CD4-positive, alpha-beta T cell treated with Interleukin-4 for 4 hours (primary cell): ENCODE measurements around the gene SPATA16.
"Not testable (repeated sequence)": the region's sequence is repeated elsewhere in the genome, so short reads cannot be mapped to it uniquely, and the experiment has no call there.

Experiments
- DNase-seq: peaks from one replicate; pipeline ENCODE4 v3.0.0-alpha.2; 2020

The SPATA16 gene

GRCh38 chr3:173001622-173002021 is 139.4 kb downstream of the SPATA16 start:
- no peak for DNase-seq

- no peak for DNase-seq
Observed at GRCh38 chr3:173000553-173000952, 140.5 kb downstream of the SPATA16 start.

- DNase-seq: no peak
Observed at GRCh38 chr3:172993412-172993811, 147.6 kb downstream of the SPATA16 start.

- DNase-seq: no peak
Observed at GRCh38 chr3:172991424-172991996, 149.5 kb downstream of the SPATA16 start.

GRCh38 chr3:172989373-172989772 is 151.7 kb downstream of the SPATA16 start:
- no peak for DNase-seq

GRCh38 chr3:172987273-172987672 is 153.8 kb downstream of the SPATA16 start:
- no peak for DNase-seq

GRCh38 chr3:172984914-172985313 is 156.1 kb downstream of the SPATA16 start:
- no peak for DNase-seq

GRCh38 chr3:172982736-172983364 is 158.2 kb downstream of the SPATA16 start:
- no peak for DNase-seq

GRCh38 chr3:172981407-172981983 is 159.5 kb downstream of the SPATA16 start:
- no peak for DNase-seq

- DNase-seq: no peak
Observed at GRCh38 chr3:172980849-172981248, 160.2 kb downstream of the SPATA16 start.

GRCh38 chr3:172977696-172978095 is 163.3 kb downstream of the SPATA16 start:
- DNase-seq: no peak

- DNase-seq: no peak
Observed at GRCh38 chr3:172974969-172975368, 166.1 kb downstream of the SPATA16 start.

- DNase-seq: no peak
Observed at GRCh38 chr3:172973799-172974198, 167.2 kb downstream of the SPATA16 start.

GRCh38 chr3:172972717-172973116 is 168.3 kb downstream of the SPATA16 start:
- DNase-seq: no peak

GRCh38 chr3:172972067-172972466 is 169.0 kb downstream of the SPATA16 start:
- no peak for DNase-seq

- no peak for DNase-seq
Observed at GRCh38 chr3:172968646-172969045, 172.4 kb downstream of the SPATA16 start.

- DNase-seq: no peak
Observed at GRCh38 chr3:172965256-172965655, 175.8 kb downstream of the SPATA16 start.

- DNase-seq: not testable (repeated sequence)
Observed at GRCh38 chr3:172960626-172961182, 180.3 kb downstream of the SPATA16 start.

- no peak for DNase-seq
Observed at GRCh38 chr3:172958565-172958964, 182.5 kb downstream of the SPATA16 start.

GRCh38 chr3:172953571-172953970 is 187.5 kb downstream of the SPATA16 start:
- no peak for DNase-seq

- no peak for DNase-seq
Observed at GRCh38 chr3:172951511-172951910, 189.5 kb downstream of the SPATA16 start.

GRCh38 chr3:172946061-172946460 is 195.0 kb downstream of the SPATA16 start:
- DNase-seq: no peak

- DNase-seq: no peak
Observed at GRCh38 chr3:172939651-172940293, 201.3 kb downstream of the SPATA16 start.

- no peak for DNase-seq
Observed at GRCh38 chr3:172938788-172939187, 202.2 kb downstream of the SPATA16 start.
